Chondrocyte (in vitro differentiated cells): Measurements from ENCODE around the gene ABI2. TPM values are rescaled to one million over a fixed set of nuclear protein-coding genes. Genes with fewer than 3 reads are reported as not detected.
A peak's percentile ranks its signal among the peaks of the same experiment; 100 is the strongest.
"Not testable (repeated sequence)": the region's sequence is repeated elsewhere in the genome, so short reads cannot be mapped to it uniquely, and the experiment has no call there.

Source experiments
- DNase-seq: peaks from one replicate; pipeline ENCODE4 v3.0.0; 2021; ENCODE audit warnings: mixed read lengths, low spot score
- H3K27ac Mint-ChIP-seq: one replicate; pipeline ENCODE4 v1.8.0; 2021; ENCODE audit warnings: mild to moderate bottlenecking, moderate library complexity, mixed read lengths; ENCODE audit not compliant: unreplicated experiment
- H3K27me3 Mint-ChIP-seq: 2 replicates; pipeline ENCODE4 v1.8.0; 2021; ENCODE audit warnings: low read depth, mixed read lengths
- H3K36me3 Mint-ChIP-seq: 2 replicates; pipeline ENCODE4 v1.8.0; 2021; ENCODE audit warnings: low read depth, mixed read lengths
- H3K4me1 Mint-ChIP-seq: 2 replicates; pipeline ENCODE4 v1.8.0; 2021; ENCODE audit warnings: low read depth, mild to moderate bottlenecking, mixed read lengths
- H3K4me3 Mint-ChIP-seq: one replicate; pipeline ENCODE4 v1.8.0; 2021; ENCODE audit warnings: mild to moderate bottlenecking, moderate library complexity, mixed read lengths; ENCODE audit not compliant: unreplicated experiment
- H3K9me3 Mint-ChIP-seq: 2 replicates; pipeline ENCODE4 v1.8.0; 2021; ENCODE audit warnings: low read depth, mixed read lengths
- CTCF ChIP-seq: fragments of 200-600 bp; sonication (generic); IDR thresholded peaks from 2 replicates; pipeline ENCODE4 v1.5.0; 2021; ENCODE audit warnings: antibody characterized with exemption, mild to moderate bottlenecking, moderate library complexity
- total RNA-seq: library from RNA; stranded (reverse); gene quantifications from 3 replicates; pipeline ENCODE4 v1.2.1, GENCODE V29; 2021

ABI2 gene
- total RNA-seq, 1 donor from 2014 or later, result 48.1 TPM

- Mint-ChIP-seq H3K9me3 (no peaks in the 10 kb centered on the region), H3K36me3 (no peaks in the 10 kb centered on the region), H3K27ac (no peak overlapping the region), H3K4me1 (peaks cover 10% of the 10 kb centered on the region), H3K4me3 (no peak overlapping the region), H3K27me3 (no peaks in the 10 kb centered on the region)
- TF ChIP-seq CTCF, result no peak
- no peak for DNase-seq
Observed at GRCh38 chr2:203359450-203359849, 31.3 kb downstream of the ABI2 start.

GRCh38 chr2:203360833-203361430 lies 32.7 kb downstream of the ABI2 start:
- H3K9me3 Mint-ChIP-seq, result no peaks in the 10 kb centered on the region
- H3K27ac Mint-ChIP-seq, result peak overlapping the region; percentile 6
- no peak overlapping the region for H3K4me3 Mint-ChIP-seq
- H3K27me3 Mint-ChIP-seq, result no peaks in the 10 kb centered on the region
- TF ChIP-seq CTCF, result no peak
- H3K4me1 Mint-ChIP-seq, result peaks cover 10% of the 10 kb centered on the region
- no peaks in the 10 kb centered on the region for H3K36me3 Mint-ChIP-seq
- no peak for DNase-seq

GRCh38 chr2:203361495-203361894 lies 33.3 kb downstream of the ABI2 start:
- Mint-ChIP-seq H3K9me3 (no peaks in the 10 kb centered on the region), H3K27ac (peak overlapping the region; percentile 6), H3K4me1 (peaks cover 10% of the 10 kb centered on the region), H3K27me3 (no peaks in the 10 kb centered on the region), H3K36me3 (no peaks in the 10 kb centered on the region), H3K4me3 (no peak overlapping the region)
- DNase-seq, result no peak
- TF ChIP-seq CTCF, result no peak

GRCh38 chr2:203361922-203362321 lies 33.7 kb downstream of the ABI2 start:
- peaks cover 10% of the 10 kb centered on the region for H3K4me1 Mint-ChIP-seq
- DNase-seq, result no peak
- H3K27ac Mint-ChIP-seq, result no peak overlapping the region
- no peak for TF ChIP-seq CTCF
- H3K9me3 Mint-ChIP-seq, result no peaks in the 10 kb centered on the region
- no peaks in the 10 kb centered on the region for H3K36me3 Mint-ChIP-seq
- H3K4me3 Mint-ChIP-seq, result no peak overlapping the region
- no peaks in the 10 kb centered on the region for H3K27me3 Mint-ChIP-seq

- no peak for TF ChIP-seq CTCF
- no peak overlapping the region for H3K27ac Mint-ChIP-seq
- no peak overlapping the region for H3K4me3 Mint-ChIP-seq
- H3K9me3 Mint-ChIP-seq, result no peaks in the 10 kb centered on the region
- peaks cover 3% of the 10 kb centered on the region for H3K36me3 Mint-ChIP-seq
- no peak for DNase-seq
- peaks cover 7% of the 10 kb centered on the region for H3K4me1 Mint-ChIP-seq
- H3K27me3 Mint-ChIP-seq, result no peaks in the 10 kb centered on the region
Observed at GRCh38 chr2:203366639-203367466, 38.7 kb downstream of the ABI2 start.

GRCh38 chr2:203372706-203373105 lies 44.5 kb downstream of the ABI2 start:
- not testable (repeated sequence) for H3K9me3 Mint-ChIP-seq, H3K4me1 Mint-ChIP-seq, H3K4me3 Mint-ChIP-seq, H3K36me3 Mint-ChIP-seq, DNase-seq, H3K27ac Mint-ChIP-seq, H3K27me3 Mint-ChIP-seq
